A549 (cell line): ENCODE results near the gene RNF8. TPM values are rescaled to one million over a fixed set of nuclear protein-coding genes. Genes with fewer than 3 reads are reported as not detected.
"Not testable (repeated sequence)": the region's sequence is repeated elsewhere in the genome, so short reads cannot be mapped to it uniquely, and the experiment has no call there.

Source experiments
- ATAC-seq, 2 experiments: fragments of 200-7000 bp in 1 of 2; fragments of >200 bp in 1 of 2; cut with Nextera tagmentation in 1 of 2; cut with Tn5 transposase in 1 of 2; 3 replicates each; pipeline versions ENCODE4 v1.8.0 to v1.9.1; 2018 to 2020; ENCODE audit warnings: mild to moderate bottlenecking in 1 of 2, moderate library complexity in 1 of 2
- CTCF ChIA-PET: fragments of 300-600 bp; sonication (Branson Sonifier 250); formaldehyde crosslinking; extraction: SDS; loops from one replicate; lab custom pipeline; 2021; ENCODE audit warnings: antibody characterized with exemption, inconsistent platforms; lab: Yijun Ruan, JAX
- POLR2A ChIA-PET: fragments of 350-600 bp; formaldehyde crosslinking; extraction: SDS; loops from one replicate; lab custom pipeline; 2021; ENCODE audit warnings: antibody characterized with exemption, inconsistent platforms; lab: Yijun Ruan, JAX
- DNase-seq, 2 experiments: peaks; one replicate each; pipeline versions ENCODE4 v3.0.0 to v3.0.0-alpha.2; 2011 to 2016; ENCODE audit warnings: low read depth in 1 of 2, low spot score in 1 of 2
- FAIRE-seq: peaks from 2 replicates; lab custom pipeline; 2011; peaks lifted over from hg19 to GRCh38; lab: Jason Lieb, UNC
- H3K27ac ChIP-seq, 2 experiments: fragments of >200 bp; sonication (Bioruptor Twin); formaldehyde crosslinking; 3 replicates each; pipeline ENCODE4 v1.5.1; 2016 to 2017
- H3K4me1 ChIP-seq: fragments of >200 bp; sonication (Bioruptor Twin); formaldehyde crosslinking; 3 replicates; pipeline ENCODE4 v1.6.1; 2016
- H3K4me2 ChIP-seq: fragments of >200 bp; sonication (Bioruptor Twin); formaldehyde crosslinking; 3 replicates; pipeline ENCODE4 v1.6.1; 2016
- H3K4me3 ChIP-seq: fragments of >200 bp; sonication (Bioruptor Twin); formaldehyde crosslinking; 3 replicates; pipeline ENCODE4 v1.5.1; 2016
- H3K9me3 ChIP-seq: fragments of >200 bp; sonication (Bioruptor Twin); formaldehyde crosslinking; 3 replicates; pipeline ENCODE4 v1.6.1; 2016
- CBX2 ChIP-seq: fragments of 200-600 bp; sonication (generic); IDR thresholded peaks from 2 replicates; pipeline ENCODE4 v1.6.1; 2016; ENCODE audit warnings: low read depth, mild to moderate bottlenecking, borderline replicate concordance
- CBX8 ChIP-seq: fragments of 200-600 bp; sonication (generic); IDR thresholded peaks from 2 replicates; pipeline ENCODE4 v1.6.1; 2016
- EHMT2 ChIP-seq: fragments of 200-600 bp; sonication (generic); IDR thresholded peaks from 2 replicates; pipeline ENCODE4 v1.6.1; 2016; ENCODE audit warnings: antibody characterized with exemption, low read depth, mild to moderate bottlenecking, moderate library complexity
- FOSB ChIP-seq: fragments of 250-450 bp; sonication (Bioruptor Pico); IDR thresholded peaks from 2 replicates; pipeline ENCODE4 v1.5.0; 2020; ENCODE audit warnings: mild to moderate bottlenecking, moderate library complexity
- HDAC2 ChIP-seq: fragments of 200-600 bp; sonication (generic); IDR thresholded peaks from 2 replicates; pipeline ENCODE4 v1.6.1; 2016
- HOXB13 ChIP-seq: fragments of 250-450 bp; sonication (Bioruptor Pico); IDR thresholded peaks from 2 replicates; pipeline ENCODE4 v1.5.0; 2020; ENCODE audit warnings: low read depth, mild to moderate bottlenecking, moderate library complexity
- JUN ChIP-seq, 2 experiments: fragments of >200 bp; sonication (Bioruptor Twin); formaldehyde crosslinking; IDR thresholded peaks; 2 replicates in 1 of 2; 3 replicates in 1 of 2; pipeline ENCODE4 v1.6.1; 2016 to 2017
- MYC ChIP-seq: IDR thresholded peaks from 2 replicates; pipeline ENCODE4 v1.6.1; 2012; ENCODE audit warnings: mild to moderate bottlenecking, inconsistent platforms, low read length, improper control_type of control experiment, borderline replicate concordance
- RAD21 ChIP-seq, 2 experiments: fragments of >200 bp in 1 of 2; sonication (Bioruptor Twin) in 1 of 2; formaldehyde crosslinking in 1 of 2; IDR thresholded peaks in 1 of 2; conservative IDR thresholded peaks in 1 of 2; 2 replicates in 1 of 2; 3 replicates in 1 of 2; pipeline ENCODE4 v1.6.1; 2012 to 2018; ENCODE audit warnings: inconsistent platforms in 1 of 2
- TP53 ChIP-seq: fragments of 250-450 bp; sonication (Bioruptor Pico); IDR thresholded peaks from 2 replicates; pipeline ENCODE4 v1.5.0; 2021; ENCODE audit warnings: mild to moderate bottlenecking, moderate library complexity
- ZC3H11A ChIP-seq: fragments of 450-650 bp; IDR thresholded peaks from 2 replicates; pipeline ENCODE4 v1.6.1; 2014; ENCODE audit warnings: antibody characterized with exemption, mild to moderate bottlenecking
- WGBS: methylation state at CpG from one replicate; pipeline ENCODE4 v1.1.6; 2017; ENCODE audit errors: missing lambda C conversion rate; 5-methylcytosine and 5-hydroxymethylcytosine counted together
- polyA plus RNA-seq, 4 experiments: library from polyadenylated mRNA; depleted of rRNA in 3 of 4; stranded (reverse); fragments of >200 nt; fragmentation: RNase III in 1 of 4; extraction: RNeasy Plus Mini Kit Qiagen cat#74134 plus additional on column Dnase treatment in 1 of 4; gene quantifications; 2 replicates in 3 of 4; 3 replicates in 1 of 4; pipeline ENCODE4 v1.2.3, GENCODE V29; 2011 to 2017
- TF ChIP-seq, protein P1 (sequence below): IDR thresholded peaks from 2 replicates; pipeline ENCODE4 v1.6.1; 2012; ENCODE audit warnings: low read depth, borderline replicate concordance
- TF ChIP-seq, protein P2 (sequence below): fragments of 250-450 bp; sonication (Bioruptor Pico); IDR thresholded peaks from 2 replicates; pipeline ENCODE4 v1.5.0; 2020; ENCODE audit warnings: low read depth, mild to moderate bottlenecking, moderate library complexity
- TF ChIP-seq, protein P3 (sequence below): fragments of >200 bp; sonication (Bioruptor Twin); formaldehyde crosslinking; IDR thresholded peaks from 2 replicates; pipeline ENCODE4 v1.6.1; 2016
- TF ChIP-seq, protein P4 (sequence below): fragments of 200-600 bp; sonication (generic); IDR thresholded peaks from 2 replicates; pipeline ENCODE4 v1.6.1; 2016; ENCODE audit warnings: antibody characterized with exemption, mild to moderate bottlenecking, moderate library complexity
- TF ChIP-seq, protein P5 (sequence below): IDR thresholded peaks from 2 replicates; pipeline ENCODE4 v1.6.1; 2012

The RNF8 gene
- polyA plus RNA-seq, 2 of the 4 experiments (the other 2 are of a cell fraction), result 21.4 to 22.0 TPM

DNA sequence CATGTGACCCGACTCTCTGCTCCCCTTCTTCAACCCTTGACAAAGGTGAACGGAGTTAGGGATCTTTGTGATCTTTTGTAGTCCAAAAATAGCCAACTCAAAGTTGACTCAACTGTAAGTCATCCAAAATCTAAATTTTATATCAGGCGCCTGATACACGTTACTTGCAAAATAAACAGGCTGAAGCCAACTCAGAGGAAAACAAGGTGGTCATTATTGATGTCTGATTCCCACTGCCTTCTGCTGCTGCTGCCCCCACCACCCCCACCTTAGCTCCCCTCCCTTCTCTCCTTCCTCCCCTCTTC is 13.2 kb upstream of the RNF8 start (continued):
- TF ChIP-seq, protein P1, sequence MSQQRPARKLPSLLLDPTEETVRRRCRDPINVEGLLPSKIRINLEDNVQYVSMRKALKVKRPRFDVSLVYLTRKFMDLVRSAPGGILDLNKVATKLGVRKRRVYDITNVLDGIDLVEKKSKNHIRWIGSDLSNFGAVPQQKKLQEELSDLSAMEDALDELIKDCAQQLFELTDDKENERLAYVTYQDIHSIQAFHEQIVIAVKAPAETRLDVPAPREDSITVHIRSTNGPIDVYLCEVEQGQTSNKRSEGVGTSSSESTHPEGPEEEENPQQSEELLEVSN, result no peak
- TF ChIP-seq MYC, result no peak
- no peak for TF ChIP-seq CBX8
- TF ChIP-seq, protein P2, sequence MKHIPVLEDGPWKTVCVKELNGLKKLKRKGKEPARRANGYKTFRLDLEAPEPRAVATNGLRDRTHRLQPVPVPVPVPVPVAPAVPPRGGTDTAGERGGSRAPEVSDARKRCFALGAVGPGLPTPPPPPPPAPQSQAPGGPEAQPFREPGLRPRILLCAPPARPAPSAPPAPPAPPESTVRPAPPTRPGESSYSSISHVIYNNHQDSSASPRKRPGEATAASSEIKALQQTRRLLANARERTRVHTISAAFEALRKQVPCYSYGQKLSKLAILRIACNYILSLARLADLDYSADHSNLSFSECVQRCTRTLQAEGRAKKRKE, result no peak
- TF ChIP-seq EHMT2, result no peak
- TF ChIP-seq, protein P3, sequence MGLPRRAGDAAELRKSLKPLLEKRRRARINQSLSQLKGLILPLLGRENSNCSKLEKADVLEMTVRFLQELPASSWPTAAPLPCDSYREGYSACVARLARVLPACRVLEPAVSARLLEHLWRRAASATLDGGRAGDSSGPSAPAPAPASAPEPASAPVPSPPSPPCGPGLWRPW, result no peak
- no peak for TF ChIP-seq JUN (IDR thresholded peaks at IDR 0.05)
- TF ChIP-seq TP53, result no peak

DNA sequence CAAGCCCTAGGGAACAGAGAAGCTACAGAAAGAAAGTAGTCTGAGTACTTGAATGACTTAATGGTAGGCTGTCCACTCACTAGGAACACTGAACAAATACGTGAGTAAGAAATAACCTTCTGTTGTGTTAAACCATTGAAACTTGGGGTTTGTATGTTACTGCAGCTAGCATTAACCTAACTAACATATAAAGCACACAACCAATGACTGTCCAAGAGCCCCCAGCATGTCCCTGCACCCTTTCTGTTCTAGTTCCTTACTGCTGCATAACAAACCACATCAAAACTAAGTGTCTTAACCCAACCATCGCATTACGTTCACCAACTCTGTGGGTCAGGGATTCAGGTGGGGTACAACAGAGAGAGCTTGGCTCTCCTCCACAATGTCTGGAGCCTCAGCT is 10.5 kb upstream of the RNF8 start:
- DNase-seq (no peak), ATAC-seq (no peak), FAIRE-seq (no peak)
- CTCF ChIA-PET, result interaction anchor here (1.8 to 2.0 kb wide), 2 partner anchors 11 to 17 kb away, joined by 5 to 8 read pairs; no protein-coding TSS in a partner anchor
- Histone ChIP-seq H3K4me1 (no peaks in the 10 kb centered on the region), H3K4me3 (no peak overlapping the region), H3K27ac (no peak overlapping the region), H3K9me3 (no peaks in the 10 kb centered on the region), H3K4me2 (no peak overlapping the region)
- WGBS, result 86% methylated on average over 3 of the region's 3 CpGs
- TF ChIP-seq RAD21 (conservative IDR thresholded peaks at IDR 0.05 in 1 of 2, IDR thresholded peaks at IDR 0.05 in 1 of 2) (no peak), HOXB13 (CRISPR knock-in tag) (no peak), ZC3H11A (no peak), FOSB (no peak), CBX2 (no peak), HDAC2 (no peak)
- TF ChIP-seq, protein P4, sequence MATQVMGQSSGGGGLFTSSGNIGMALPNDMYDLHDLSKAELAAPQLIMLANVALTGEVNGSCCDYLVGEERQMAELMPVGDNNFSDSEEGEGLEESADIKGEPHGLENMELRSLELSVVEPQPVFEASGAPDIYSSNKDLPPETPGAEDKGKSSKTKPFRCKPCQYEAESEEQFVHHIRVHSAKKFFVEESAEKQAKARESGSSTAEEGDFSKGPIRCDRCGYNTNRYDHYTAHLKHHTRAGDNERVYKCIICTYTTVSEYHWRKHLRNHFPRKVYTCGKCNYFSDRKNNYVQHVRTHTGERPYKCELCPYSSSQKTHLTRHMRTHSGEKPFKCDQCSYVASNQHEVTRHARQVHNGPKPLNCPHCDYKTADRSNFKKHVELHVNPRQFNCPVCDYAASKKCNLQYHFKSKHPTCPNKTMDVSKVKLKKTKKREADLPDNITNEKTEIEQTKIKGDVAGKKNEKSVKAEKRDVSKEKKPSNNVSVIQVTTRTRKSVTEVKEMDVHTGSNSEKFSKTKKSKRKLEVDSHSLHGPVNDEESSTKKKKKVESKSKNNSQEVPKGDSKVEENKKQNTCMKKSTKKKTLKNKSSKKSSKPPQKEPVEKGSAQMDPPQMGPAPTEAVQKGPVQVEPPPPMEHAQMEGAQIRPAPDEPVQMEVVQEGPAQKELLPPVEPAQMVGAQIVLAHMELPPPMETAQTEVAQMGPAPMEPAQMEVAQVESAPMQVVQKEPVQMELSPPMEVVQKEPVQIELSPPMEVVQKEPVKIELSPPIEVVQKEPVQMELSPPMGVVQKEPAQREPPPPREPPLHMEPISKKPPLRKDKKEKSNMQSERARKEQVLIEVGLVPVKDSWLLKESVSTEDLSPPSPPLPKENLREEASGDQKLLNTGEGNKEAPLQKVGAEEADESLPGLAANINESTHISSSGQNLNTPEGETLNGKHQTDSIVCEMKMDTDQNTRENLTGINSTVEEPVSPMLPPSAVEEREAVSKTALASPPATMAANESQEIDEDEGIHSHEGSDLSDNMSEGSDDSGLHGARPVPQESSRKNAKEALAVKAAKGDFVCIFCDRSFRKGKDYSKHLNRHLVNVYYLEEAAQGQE, result no peak
- POLR2A ChIA-PET, result no interaction called here

DNA sequence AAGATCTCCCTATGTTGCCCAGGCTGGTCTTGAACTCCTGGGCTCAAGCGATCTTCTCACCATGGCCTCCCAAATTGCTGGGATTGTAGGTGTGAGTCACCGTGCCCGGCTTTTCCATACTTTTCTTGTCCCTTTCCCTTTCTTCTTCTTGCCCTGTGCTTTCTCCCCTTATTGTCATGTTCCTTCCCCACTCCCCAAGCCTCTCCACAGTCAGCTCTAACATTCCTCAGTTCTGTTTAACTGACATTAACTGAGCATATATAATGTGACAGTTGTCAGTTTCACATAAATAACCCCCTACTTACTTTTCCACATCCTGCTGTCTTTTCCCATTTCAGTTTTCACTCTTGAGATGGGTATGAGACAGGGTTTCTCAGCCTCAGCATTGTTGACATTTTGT is 9.5 kb upstream of the RNF8 start:
- Histone ChIP-seq H3K4me1 (no peaks in the 10 kb centered on the region), H3K4me2 (no peak overlapping the region), H3K27ac (no peak overlapping the region), H3K4me3 (no peak overlapping the region), H3K9me3 (no peaks in the 10 kb centered on the region)
- no peak for ATAC-seq
- DNase-seq, result no peak
- ChIA-PET POLR2A (no interaction called here), CTCF (interaction anchor here (1.8 to 2.0 kb wide), 2 partner anchors 12 to 18 kb away, joined by 5 to 8 read pairs; no protein-coding TSS in a partner anchor)
- TF ChIP-seq, protein P5, sequence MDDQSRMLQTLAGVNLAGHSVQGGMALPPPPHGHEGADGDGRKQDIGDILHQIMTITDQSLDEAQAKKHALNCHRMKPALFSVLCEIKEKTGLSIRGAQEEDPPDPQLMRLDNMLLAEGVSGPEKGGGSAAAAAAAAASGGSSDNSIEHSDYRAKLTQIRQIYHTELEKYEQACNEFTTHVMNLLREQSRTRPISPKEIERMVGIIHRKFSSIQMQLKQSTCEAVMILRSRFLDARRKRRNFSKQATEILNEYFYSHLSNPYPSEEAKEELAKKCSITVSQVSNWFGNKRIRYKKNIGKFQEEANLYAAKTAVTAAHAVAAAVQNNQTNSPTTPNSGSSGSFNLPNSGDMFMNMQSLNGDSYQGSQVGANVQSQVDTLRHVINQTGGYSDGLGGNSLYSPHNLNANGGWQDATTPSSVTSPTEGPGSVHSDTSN, result no peak
- no peak for TF ChIP-seq JUN (IDR thresholded peaks at IDR 0.05)
- FAIRE-seq, result no peak
- WGBS, result 69% methylated on average over 3 of the region's 3 CpGs

DNA sequence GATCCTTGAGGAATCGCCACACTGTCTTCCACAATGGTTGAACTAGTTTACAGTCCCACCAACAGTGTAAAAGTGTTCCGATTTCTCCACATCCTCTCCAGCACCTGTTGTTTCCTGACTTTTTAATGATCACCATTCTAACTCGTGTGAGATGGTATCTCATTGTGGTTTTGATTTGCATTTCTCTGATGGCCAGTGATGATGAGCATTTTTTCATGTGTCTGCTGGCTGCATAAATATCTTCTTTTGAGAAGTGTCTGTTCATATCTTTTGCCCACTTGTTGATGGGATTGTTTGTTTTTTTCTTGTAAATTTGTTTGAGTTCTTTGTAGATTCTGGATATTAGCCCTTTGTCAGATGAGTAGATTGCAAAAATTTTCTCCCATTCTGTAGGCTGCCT is 8.0 kb upstream of the RNF8 start:
- H3K4me1 ChIP-seq, ATAC-seq, H3K4me3 ChIP-seq, CTCF ChIA-PET, H3K9me3 ChIP-seq, H3K27ac ChIP-seq, DNase-seq, FAIRE-seq, H3K4me2 ChIP-seq, POLR2A ChIA-PET: not testable (repeated sequence)
- 33% methylated on average over 3 of the region's 3 CpGs for WGBS
